Esophagus squamous epithelium (tissue), 4 donors: ENCODE results near the gene VAV2.

Source experiments
- POLR2A ChIP-seq, 4 donors: fragments of 450-650 bp; IDR thresholded peaks; one replicate each; pipeline ENCODE4 v1.6.1; 2017; ENCODE audit warnings: antibody characterized with exemption in 4 of 4, mild to moderate bottlenecking in 4 of 4, moderate library complexity in 3 of 4
- TF ChIP-seq, protein P1 (sequence below), 6 experiments: fragments of 450-650 bp in 4 of 6; fragments of 200-600 bp in 2 of 6; sonication (generic) in 2 of 6; IDR thresholded peaks; one replicate each; pipeline ENCODE4 v1.5.1; 2016 to 2019; ENCODE audit warnings: antibody characterized with exemption in 6 of 6, mild to moderate bottlenecking in 4 of 6, moderate library complexity in 4 of 6

DNA sequence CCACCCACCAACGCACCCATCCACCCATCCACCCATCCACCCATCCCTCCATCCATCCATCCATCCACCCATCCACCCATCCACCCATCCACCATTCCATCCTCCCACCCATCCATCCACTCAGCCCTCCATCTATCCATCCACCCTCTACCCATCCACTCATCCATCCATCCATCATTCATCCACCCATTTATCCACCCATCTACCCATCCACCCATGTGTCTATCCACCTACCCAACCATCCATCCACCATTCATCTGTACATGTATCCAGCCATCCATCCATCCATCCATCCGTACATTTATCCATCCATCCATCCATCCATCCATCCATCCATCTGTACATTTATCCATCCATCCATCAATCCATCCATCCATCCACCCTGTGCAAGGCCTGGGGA lies 11.1 kb upstream of the VAV2 start:
- TF ChIP-seq POLR2A (IDR thresholded peaks at IDR 0.05), result no peak
- TF ChIP-seq, protein P1, sequence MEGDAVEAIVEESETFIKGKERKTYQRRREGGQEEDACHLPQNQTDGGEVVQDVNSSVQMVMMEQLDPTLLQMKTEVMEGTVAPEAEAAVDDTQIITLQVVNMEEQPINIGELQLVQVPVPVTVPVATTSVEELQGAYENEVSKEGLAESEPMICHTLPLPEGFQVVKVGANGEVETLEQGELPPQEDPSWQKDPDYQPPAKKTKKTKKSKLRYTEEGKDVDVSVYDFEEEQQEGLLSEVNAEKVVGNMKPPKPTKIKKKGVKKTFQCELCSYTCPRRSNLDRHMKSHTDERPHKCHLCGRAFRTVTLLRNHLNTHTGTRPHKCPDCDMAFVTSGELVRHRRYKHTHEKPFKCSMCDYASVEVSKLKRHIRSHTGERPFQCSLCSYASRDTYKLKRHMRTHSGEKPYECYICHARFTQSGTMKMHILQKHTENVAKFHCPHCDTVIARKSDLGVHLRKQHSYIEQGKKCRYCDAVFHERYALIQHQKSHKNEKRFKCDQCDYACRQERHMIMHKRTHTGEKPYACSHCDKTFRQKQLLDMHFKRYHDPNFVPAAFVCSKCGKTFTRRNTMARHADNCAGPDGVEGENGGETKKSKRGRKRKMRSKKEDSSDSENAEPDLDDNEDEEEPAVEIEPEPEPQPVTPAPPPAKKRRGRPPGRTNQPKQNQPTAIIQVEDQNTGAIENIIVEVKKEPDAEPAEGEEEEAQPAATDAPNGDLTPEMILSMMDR (IDR thresholded peaks at IDR 0.05), result no peak
